GM23338 (cell line): ENCODE data around the gene IRF2.

Experiments used
- POLR2AphosphoS5 ChIP-seq: IDR thresholded peaks from 2 replicates; pipeline ENCODE4 v1.6.1; 2016; ENCODE audit warnings: antibody characterized with exemption, low read depth
- TF ChIP-seq, protein P1 (sequence below), 2 experiments: fragments of 200-600 bp in 1 of 2; sonication (generic) in 1 of 2; conservative IDR thresholded peaks; 2 replicates each; pipeline versions ENCODE4 v1.5.1 to v1.6.1; 2016 to 2017; ENCODE audit warnings: antibody characterized with exemption in 2 of 2, low read depth in 2 of 2, mild to moderate bottlenecking in 2 of 2, moderate library complexity in 1 of 2

DNA sequence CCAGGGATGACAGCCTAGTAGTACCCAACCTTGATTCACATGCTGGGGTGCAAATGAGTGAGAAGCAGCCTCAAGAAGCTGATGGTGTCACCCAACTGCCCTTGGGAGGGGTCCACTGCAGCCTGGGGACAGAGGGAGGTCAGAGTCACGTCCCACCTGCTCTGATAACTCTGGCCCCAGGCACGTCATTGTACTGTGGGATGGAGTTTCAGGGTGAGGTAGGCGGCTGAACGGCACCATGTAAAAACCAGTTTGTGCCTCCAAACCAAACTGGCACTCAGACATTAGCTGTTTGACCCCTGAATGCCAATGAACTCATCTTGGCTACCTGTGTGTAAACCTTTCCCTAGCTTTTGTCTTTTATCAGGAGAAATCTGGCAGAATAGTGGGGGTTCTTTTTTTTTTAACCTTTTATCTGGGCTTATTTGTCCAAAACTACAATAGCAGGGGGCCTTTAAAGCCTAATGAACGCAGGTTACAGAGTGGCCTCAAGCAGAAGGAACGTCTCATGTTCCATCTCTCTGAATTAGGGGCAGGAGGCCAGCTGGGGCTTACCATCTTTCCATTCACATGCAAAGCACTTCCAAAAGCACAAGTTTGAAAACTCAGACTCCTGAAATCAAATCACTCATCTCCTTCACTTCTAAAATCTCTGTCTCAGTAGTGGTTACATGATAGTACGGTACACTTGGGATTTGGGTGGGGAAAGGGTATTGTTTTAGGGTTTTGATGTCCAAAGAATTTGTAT lies 89.4 kb downstream of the IRF2 start:
- TF ChIP-seq, protein P1, sequence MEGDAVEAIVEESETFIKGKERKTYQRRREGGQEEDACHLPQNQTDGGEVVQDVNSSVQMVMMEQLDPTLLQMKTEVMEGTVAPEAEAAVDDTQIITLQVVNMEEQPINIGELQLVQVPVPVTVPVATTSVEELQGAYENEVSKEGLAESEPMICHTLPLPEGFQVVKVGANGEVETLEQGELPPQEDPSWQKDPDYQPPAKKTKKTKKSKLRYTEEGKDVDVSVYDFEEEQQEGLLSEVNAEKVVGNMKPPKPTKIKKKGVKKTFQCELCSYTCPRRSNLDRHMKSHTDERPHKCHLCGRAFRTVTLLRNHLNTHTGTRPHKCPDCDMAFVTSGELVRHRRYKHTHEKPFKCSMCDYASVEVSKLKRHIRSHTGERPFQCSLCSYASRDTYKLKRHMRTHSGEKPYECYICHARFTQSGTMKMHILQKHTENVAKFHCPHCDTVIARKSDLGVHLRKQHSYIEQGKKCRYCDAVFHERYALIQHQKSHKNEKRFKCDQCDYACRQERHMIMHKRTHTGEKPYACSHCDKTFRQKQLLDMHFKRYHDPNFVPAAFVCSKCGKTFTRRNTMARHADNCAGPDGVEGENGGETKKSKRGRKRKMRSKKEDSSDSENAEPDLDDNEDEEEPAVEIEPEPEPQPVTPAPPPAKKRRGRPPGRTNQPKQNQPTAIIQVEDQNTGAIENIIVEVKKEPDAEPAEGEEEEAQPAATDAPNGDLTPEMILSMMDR (conservative IDR thresholded peaks at IDR 0.05; ENCODE audit: low read depth in 2 of 2), result no peak
- TF ChIP-seq POLR2AphosphoS5, result no peak
